Limb (tissue), 2 donors: ENCODE data around the gene GPR84.
A peak's percentile ranks its signal among the peaks of the same experiment; 100 is the strongest.

Experiments used
- DNase-seq, 2 donors: peaks; one replicate each; pipeline ENCODE4 v3.0.0-alpha.2; 2016; ENCODE audit errors: extremely low spot score in 2 of 2

Gene GPR84

GRCh38 chr12:54392485-54393206 is 28.4 kb upstream of the GPR84 start:
- no peak for DNase-seq

GRCh38 chr12:54390668-54391551 is 26.6 kb upstream of the GPR84 start:
- peak in 1 of 2 donors; percentile 82 for DNase-seq

DNA sequence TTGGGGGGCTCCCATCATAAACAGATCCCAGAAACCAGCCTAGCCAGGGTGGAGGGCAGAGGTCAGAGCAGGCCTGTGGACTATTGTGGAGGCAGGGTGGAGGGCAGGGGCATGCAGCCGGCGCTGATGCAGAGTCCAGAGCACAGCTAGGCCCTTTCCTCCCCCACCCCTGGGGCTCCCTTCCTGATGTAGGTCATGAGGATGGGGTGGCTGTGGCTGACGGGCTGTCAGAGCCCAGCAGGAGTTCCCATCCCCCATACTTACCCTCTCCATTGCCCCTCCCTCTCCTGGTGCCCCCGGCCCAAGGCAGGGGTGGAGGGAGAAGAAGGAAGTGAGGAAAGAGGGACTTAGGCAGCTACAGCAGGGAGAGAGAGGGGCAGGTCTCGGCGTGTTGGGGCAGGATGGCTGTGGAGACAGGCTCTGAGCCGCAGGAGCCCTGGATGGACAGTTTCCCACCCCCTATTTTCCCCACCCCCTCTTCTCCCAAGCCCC is 25.9 kb upstream of the GPR84 start:
- no peak for DNase-seq

GRCh38 chr12:54389607-54390175 is 25.4 kb upstream of the GPR84 start:
- no peak for DNase-seq

GRCh38 chr12:54389134-54389508 is 24.8 kb upstream of the GPR84 start:
- no peak for DNase-seq

GRCh38 chr12:54388237-54389133 is 24.2 kb upstream of the GPR84 start:
- no peak for DNase-seq

GRCh38 chr12:54387114-54387467 is 22.8 kb upstream of the GPR84 start:
- no peak for DNase-seq

GRCh38 chr12:54386403-54387113 is 22.3 kb upstream of the GPR84 start:
- no peak for DNase-seq

- no peak for DNase-seq
These were observed 21.1 kb upstream of the GPR84 start for GRCh38 chr12:54385251-54385914.

GRCh38 chr12:54384591-54385041 is 20.3 kb upstream of the GPR84 start, which contains the start of gene ZNF385A:
Gene ZNF385A (minus strand): TSS chr12:54384733. CDS start chr12:54384514, 219 bp downstream.
- DNase-seq: no peak

- DNase-seq: no peak
These were observed 18.8 kb upstream of the GPR84 start for GRCh38 chr12:54383041-54383609.

GRCh38 chr12:54381136-54381535 is 16.9 kb upstream of the GPR84 start:
- no peak for DNase-seq

GRCh38 chr12:54379398-54380201 is 15.3 kb upstream of the GPR84 start:
- DNase-seq: peak; percentile 89 to 96

DNA sequence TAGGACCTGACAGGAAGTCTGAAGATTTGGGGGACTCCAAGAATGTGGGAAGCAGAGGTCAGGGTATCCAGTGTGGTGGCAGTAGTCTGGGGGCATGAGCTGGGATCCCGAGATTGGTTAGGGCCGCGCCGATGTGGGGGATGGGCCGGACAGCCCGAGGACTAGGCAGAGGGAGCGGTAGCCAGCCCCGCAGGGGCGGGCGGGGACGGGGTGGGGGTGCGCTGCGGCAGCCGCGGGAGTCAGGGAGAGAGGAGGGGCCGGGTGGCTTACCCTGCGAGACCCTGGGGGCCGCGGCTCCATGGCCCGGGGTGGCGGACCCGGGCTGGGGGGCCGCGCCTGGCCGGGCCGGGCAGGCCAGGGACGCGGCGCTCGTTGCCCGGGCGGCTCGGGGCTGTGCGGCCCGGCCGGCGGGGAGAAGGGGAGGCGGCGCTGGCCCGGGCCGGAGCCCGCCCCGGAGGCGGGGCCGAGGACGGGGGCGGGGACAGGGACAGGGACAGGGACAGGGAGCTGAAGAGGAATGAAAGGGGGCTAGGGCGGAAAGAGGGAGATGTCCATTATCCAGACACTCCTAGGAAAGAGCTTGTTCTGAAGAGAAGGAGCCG is 14.6 kb upstream of the GPR84 start:
- DNase-seq: peak in 1 of 2 donors; percentile 82

DNA sequence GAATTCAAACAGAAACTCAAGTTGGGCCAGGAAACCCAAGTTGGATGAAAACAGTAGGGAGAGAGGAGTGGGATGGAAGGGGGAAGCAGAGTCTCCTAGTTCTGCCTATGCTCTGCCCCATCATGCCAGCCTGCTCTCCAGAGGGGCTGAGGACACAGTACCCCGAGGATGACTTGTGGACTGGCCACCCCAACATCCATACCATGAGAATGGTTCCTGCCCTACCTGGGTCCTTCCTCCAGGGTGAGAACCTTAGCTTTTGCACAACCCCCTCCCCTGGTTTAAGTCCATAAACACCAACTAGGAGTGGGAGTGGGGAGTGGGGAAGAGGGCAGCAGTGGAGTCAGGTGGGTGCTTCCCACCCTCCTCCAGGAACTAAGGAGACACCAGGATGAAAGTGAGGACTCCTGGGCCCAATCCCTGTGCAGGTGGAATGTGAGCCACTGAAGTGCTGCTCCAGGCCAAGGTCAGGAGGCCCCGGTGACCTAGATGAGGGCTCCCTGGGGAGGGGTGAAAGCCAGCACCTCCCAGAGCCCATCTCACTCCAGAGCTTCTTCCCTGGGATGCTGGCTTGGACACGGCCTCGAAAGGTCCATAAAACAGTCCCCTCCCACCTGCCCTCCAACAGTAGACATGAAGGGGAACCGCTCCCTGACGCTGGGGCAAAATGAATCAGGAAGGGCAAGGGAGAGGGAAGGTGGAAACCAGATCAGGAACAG is 13.7 kb upstream of the GPR84 start:
- DNase-seq: no peak

GRCh38 chr12:54377007-54377406 is 12.7 kb upstream of the GPR84 start:
- no peak for DNase-seq

- DNase-seq: no peak
These were observed 12.3 kb upstream of the GPR84 start for GRCh38 chr12:54376596-54376995.

- DNase-seq: no peak
These were observed 10.9 kb upstream of the GPR84 start for GRCh38 chr12:54375259-54375579.
